Caki2 (cell line): ENCODE measurements around the gene GAS7. TPM values are rescaled to one million over a fixed set of nuclear protein-coding genes. Genes with fewer than 3 reads are reported as not detected.
"Not testable (repeated sequence)": the region's sequence is repeated elsewhere in the genome, so short reads cannot be mapped to it uniquely, and the experiment has no call there.

Experiments
- DNase-seq: peaks from one replicate; pipeline ENCODE4 v3.0.0-alpha.2; 2015; ENCODE audit warnings: low read depth
- in situ Hi-C: cut with HindIII; loops from 2 replicates; pipeline ENCODE4 v1.10.0; 2016; ENCODE audit warnings: low sequenced_read_pairs, low pct_unique_long_range_greater_than_20kb, mixed read lengths
- total RNA-seq: library from RNA; depleted of rRNA; stranded (reverse); fragments of >200 nt; shearing (Covaris generic); gene quantifications from 2 replicates; pipeline ENCODE4 v1.2.3, GENCODE V29; 2014; ENCODE audit warnings: low replicate concordance

Gene GAS7
- total RNA-seq, 1 experiment from 2014 or later, result not detected

DNA sequence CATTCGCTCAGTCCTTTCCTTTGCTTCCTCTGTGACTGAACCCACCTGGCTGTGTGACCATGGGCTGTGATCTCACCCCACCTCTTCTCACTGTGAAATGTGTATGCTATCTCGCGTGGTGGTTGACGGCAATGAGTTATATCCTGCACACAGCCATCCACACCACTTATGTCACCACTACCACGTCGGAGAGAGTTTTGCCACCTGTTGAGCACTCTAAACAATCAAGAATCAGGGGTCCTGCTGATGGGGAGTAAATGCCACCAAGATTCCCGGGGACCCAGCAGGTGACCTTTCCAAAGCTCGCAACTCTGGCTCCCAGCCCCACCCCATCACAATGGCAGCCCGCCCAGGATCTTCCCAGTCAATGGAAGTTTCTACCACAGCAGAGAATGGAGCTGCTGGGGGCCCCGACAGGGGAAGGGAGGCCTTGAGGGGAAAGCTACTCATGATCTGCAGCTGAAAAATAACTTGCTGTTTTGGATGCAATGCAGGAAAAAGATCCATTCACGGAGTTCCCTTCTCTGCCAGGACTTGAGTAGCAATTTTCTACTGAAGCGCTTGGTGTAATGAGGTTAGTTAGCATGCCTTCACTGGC lies 267.2 kb downstream of the GAS7 start:
- DNase-seq, result no peak
- in situ Hi-C loops, result no loop called here

DNA sequence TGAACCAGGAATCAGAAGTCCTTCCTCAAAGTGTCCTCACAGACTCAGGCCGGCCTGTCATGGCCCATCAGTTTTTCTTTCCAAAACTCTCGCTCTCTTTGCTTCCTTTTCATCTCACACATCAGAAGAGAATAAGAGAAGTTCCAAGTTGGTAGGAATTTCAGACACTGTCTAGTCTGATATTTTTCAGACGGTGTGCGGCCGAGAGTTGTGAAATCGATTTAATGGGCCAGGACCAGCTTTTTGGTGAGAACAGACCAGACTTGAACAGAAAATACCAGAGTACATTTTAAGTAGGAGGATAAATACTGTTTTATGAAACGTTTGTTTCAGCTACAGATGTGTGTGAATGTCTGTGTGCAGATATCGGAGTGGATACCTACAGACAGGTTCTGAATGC lies 268.5 kb downstream of the GAS7 start:
- in situ Hi-C loops, result no loop called here
- no peak for DNase-seq

DNA sequence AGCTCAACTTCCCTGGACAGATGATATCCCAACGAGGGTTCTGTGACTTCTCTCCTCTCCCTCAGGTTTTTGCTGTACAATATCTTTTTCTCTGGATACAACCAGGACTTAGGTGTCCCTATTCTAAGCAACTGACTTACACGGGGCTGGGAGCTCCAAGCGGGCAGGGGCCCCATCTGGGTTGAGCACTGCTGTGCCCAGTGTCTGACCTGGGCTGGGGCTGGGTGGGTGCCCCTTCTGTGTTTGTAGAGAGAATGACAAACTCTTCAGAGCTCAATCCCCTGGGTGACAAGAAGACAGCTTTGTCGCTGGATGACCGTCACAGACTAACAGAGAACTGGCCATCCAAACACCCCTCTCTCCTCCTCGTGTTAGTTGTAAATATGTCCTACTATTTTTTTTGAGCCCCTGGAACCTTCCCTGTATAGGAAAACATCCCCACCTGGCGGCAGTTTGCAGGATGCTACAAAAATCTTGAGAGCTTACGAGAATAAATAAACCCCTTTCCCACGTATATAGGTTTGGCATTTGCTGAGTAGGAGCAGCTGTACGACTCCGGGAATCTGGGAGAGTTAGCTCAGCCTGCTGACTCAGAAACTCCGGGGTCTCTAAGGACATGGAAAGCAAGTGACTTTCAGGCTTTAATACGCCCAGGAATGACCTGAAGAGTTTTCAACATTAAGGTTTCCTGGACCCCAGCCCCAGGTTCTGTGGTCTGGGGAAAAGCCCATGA lies 269.6 kb downstream of the GAS7 start:
- in situ Hi-C loops, result no loop called here
- DNase-seq, result peak; percentile 46

DNA sequence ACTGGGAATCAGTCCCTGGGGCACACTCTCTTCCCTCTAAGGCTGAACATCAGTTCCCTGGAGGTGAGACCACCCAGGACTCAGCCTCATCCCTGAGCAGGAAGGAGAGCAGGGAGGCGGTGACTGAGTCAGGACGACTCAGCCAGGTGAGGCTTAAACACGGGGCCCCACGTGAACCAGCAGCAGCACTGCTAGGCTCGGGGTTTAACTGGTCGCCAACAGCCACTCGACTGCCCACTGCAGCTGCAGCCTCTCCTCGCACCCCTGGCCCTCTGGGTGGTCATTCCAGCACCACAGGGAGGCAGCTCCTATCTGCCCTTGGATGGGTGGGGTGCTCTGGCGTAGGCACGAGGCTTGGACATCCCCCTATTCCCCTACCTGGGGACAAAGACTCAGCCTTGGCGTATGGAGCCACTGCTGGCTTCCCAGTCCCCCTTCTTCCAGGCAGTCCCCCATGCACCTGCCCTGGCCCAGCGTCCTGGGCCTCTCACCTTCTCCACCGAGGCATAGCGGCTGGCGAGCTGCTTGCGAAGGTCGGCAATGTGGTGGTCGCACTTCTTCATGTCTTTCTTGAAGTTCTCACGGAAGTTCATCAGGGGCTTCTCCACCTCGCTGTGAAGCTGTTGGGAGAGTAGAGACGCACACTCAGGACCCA lies 272.1 kb downstream of the GAS7 start:
- in situ Hi-C loops, result no loop called here

DNA sequence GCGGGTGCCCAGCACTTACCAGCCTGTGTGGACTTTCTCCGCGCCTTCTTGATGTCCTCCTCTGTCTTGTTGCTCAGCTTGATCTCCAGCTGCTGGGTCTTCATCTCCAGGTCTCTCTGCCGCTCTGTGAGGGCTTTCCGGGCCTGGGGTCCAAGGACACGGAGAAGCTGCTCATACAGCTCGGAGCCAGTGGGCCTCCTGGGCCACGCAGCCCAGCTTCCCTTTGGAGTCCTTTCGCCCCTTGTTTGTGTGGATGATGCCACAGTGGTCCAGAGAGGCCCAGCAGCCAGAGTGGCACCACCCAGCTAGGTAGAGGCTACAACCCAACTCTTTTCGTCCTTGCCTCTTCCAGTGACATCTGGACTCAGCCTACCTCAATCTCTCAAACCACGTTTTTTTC lies 272.9 kb downstream of the GAS7 start:
- in situ Hi-C loops, result no loop called here
- DNase-seq, result no peak

More for the DNA sequence above, 272.1 kb downstream of the GAS7 start:
- no peak for DNase-seq

DNA sequence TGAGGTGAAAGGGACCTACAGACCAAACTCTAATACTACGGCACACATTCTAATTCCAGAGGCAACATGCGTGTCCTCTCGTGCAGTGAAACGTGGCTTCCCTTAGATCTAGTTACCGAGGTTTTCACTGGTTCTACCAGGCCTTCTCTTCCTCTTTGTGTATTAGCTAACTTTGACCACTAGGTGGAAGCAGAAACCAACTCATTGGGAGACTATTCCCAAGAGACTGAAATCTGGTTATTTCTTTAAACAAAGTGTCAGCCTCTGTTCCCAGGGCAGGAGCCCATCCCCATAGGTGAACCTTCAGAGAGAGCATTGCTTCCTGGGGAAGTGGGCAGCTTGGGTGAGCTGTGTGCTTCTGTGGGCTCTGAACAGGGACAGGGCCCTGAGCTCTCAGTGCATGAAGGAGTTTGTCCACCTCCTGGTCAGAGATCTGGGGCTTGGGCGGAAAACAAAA lies 273.6 kb downstream of the GAS7 start:
- peak; percentile 62 for DNase-seq
- in situ Hi-C loops, result no loop called here

DNA sequence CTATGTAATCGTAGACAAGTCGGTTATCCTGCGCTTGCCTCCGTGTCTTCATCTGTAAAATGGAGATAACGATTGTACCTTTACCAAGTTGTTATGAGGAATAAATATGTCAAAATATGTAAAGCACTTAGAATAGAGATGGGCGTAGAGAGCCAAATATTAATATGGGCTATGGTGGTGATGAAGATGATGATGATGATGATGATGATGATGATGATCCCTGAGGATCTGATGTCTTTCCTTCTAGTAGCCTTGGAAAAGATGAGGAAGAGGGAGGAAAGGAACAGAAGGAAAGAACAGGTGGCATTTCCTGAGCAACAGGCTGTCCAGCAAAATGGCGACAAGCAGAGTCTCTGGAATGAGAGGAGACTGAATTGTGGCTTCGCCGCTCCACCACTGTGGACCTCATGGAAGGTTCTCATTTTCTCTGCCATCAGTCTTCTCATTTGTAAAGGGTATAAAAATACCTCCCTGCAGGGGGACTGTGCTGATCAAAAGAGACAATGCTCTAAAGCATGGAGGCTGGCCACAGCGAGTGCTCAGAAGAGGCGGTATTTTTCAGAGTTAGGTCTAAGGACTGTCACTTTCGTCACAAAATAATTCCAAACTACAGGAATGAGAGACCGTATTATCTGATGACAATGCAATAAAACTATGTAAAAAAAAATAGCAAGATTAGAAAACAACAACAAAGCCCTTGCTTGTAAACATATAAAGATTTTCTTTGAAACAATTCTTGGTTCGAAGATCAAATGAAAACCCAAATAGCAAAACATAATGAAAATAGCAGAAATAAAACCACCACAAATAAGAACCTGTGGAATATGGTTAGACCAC lies 276.2 kb downstream of the GAS7 start:
- in situ Hi-C loops, result no loop called here

DNA sequence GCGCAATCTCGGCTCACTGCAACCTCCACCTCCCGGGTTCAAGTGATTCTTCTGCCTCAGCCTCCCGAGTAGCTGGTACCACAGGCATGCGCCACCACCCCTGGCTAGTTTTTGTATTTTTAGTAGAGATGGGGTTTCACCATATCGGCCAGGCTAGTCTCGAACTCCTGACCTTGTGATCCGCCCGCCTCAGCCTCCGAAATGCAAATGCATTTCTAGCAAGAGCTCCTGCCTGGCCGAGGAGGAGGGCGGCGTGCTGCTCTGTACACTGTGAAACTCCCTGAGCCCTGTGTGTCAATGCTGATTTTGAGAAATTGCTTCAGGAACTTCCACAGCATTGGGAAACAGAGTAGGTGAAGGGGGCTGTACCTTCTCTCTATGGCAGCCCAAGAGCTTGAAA lies 277.2 kb downstream of the GAS7 start:
- in situ Hi-C loops, DNase-seq: not testable (repeated sequence)

More for the DNA sequence above, 276.2 kb downstream of the GAS7 start:
- DNase-seq, result no peak

DNA sequence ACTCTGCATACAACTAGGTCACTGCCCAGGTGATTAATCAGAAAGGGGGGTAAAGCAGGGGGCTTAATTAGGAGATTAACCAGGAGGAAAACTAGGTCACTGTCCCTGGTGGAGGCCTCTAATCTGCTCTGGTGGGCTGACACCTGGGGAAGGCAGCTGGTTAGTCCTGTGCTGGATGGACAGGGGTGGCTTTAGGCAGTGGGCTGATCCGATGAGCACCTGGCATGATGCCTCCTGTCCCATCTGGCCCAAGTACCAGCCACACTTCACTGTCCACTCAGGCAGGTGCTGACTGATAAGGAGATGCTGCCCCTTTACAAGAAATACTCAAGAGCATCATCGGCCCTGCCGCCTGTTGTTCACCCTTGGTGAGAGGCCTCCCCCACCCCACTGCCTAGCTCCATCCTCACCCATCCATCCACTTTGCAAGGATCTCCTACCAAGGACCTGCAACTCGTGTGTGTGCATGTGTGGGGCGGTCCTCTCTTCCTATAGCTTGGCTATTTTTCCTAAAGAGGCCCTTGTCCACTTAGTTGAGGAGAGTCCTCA lies 279.5 kb downstream of the GAS7 start:
- no peak for DNase-seq
- in situ Hi-C loops, result no loop called here

DNA sequence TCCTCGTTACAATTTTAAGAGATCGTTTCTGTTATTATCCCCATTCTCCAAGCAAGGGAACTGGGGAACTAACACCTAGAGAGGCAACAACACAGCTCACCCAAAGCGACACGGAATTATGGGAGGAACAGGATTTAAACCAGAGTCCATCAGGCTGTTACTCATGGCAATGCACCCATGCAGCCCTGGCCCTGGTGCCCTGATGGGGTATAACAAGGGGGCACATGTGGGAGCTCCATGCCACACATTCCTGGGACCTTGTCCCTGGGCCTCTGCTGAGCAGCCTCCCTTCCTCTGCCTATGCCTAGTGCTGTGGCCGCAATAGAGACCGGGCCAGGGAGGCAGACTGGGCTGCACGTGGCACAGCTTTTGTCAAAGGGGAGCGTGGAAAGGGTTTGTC lies 280.1 kb downstream of the GAS7 start:
- no peak for DNase-seq
- in situ Hi-C loops, result no loop called here

DNA sequence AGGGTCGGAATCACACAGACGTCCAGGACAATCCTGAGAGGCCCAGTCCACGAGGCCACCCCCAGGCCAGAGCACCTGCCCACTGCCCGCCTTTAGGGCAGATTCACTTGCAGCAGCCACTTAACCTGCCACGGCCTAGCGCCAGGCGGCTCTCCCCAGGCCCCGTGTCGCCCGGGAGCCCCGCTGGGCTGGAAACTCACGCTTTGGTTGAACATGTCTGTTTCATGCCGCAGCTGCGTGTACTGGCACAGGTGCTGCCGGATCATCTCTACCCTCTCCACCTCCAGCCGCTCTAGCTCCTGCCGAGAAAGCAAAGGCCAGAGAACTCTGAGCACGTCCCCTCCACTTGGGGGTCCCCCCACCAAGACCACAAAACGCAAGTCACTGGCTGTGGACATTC lies 280.6 kb downstream of the GAS7 start:
- in situ Hi-C loops, result no loop called here
- DNase-seq, result no peak

DNA sequence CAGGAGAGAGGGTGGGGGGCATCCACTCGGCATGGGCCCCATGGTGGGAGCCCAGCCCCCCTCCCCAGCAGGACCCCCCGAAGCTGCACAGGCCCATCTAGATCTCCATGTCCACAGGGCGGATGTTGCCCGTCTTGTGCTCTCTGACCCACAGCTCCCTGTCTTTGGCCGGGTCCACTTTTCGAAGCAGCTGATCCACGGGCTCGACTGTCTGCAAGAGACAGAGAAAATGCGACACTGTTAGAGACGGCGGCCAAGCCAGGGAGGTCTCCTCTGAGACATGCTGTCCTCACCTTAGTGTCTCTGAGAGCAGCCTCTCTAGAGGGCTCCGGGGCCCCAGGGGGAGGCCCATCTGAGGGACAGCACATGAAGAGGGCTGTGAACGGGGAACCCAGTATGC lies 281.3 kb downstream of the GAS7 start:
- no peak for DNase-seq
- in situ Hi-C loops, result no loop called here

DNA sequence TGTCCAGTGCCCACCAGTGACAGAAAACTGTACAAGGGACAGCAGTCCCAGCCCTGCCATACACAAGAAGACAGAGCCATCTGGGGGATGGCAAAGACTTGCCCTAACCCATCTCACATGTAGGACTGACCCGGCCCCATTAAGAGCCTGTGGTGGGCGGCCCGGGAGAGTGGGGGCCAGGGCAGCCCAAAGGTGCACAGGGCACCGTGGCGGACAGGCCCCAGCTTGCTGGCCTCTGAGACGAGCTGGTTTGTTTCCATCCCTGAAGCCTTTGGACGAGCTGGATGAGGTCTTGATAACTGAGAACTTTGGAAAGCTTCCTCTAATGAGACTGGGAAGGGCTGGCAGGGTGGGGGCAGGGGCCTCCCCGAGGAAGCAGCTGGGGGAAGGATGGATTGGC lies 282.3 kb downstream of the GAS7 start:
- in situ Hi-C loops, result no loop called here
- no peak for DNase-seq

DNA sequence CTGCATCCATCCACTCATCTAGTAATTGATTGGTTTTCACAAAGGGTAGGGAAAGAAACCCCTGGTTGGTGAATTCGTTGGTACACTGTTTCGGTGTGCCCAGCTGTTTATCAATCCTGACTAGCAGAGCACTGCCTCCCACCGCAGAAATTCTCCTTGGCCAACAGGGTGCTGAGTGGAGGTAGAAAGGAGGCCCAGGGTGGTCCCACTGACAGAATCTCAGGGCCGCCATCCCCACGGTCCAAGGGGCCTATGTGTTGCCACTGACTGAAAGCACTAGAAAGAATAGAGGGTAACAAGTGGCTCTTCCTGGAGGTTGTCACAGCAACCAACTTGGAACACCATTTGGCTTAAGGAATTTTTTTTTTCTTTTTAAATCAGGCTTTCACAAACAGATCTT lies 284.9 kb downstream of the GAS7 start:
- in situ Hi-C loops, result no loop called here
- no peak for DNase-seq

DNA sequence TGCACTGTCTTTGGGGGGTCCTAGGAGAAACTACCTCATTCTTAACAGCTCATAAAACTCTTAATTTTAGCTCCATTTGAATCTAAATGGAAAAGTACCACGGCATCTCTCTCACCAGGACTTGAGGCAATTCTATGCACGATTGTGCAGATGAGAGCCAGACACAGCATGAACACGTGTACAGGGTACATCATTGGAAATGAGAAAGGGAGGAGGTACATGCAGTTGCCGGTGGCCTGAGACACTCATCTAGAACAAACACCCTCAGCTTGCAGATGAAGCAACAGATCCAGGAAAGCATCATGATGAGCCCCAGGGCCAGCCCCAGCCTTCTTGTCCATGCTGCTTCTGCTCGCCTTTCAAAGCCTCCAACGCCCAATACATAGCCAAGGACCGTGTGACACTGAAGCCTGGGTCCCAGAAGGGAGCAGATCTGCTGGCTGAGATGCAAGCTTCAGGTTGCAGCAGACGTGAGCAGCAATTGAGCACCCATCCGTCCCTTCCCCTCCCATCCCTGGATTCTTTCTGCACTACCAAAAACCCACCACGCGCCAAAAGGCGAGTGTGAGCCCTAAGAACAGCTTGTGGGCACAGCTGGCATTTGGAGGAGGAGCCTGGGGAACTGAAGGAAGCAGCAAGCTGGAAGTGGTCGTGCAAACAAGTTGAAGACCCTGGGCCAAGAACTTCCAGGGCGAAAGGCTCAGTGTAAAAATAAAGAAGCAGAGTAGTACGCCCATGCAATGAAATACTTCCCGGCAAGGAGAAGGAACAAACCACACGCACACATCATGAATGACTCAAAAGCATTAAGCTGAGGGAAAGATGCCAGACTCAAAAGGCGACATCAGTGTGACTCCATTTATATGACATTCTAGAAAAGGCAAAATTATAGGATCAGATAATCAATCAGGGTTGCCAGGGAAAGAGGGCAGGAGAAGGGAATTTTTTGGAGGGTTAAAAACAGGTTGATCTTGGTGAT lies 286.0 kb downstream of the GAS7 start:
- no peak for DNase-seq
- in situ Hi-C loops, result no loop called here

DNA sequence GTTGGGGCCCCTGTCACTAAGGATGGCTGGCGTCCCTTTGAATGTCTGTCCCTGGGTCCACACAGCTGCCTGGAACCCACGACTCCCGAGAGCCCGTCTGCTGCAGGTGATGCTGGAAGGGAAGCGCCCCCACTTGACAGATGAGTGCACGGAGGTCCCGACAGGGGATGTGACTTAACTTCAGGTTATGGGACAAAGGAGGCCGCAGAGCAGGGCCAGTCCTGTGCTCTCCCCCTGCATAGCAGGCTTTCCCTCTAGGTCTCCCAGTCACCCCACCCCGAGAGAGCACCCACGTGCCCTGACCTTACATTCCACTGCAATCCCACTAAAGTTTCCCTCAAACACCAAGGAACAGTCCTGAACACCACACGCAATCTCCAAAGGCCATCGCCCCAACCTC lies 287.3 kb downstream of the GAS7 start:
- DNase-seq, result no peak
- in situ Hi-C loops, result no loop called here

DNA sequence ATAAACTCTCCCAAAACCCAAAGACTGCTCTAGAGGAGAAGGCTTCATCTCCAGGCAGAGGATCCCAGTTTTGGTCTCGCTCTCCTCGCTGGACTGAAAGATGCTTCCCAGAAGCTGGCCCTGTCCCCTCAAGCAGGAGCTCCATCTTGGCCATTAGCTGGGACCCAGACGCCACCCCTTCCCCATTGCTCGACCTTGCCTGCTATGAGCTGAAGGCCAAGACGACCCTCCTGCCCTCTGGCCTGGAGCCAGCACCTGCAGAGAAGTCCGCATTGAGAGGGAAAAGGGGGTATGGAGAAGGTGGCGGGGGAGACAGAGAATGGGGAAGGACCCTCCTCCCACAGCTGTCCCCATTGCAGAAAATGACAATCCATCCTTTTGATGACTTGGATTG lies 289.8 kb downstream of the GAS7 start:
- no peak for DNase-seq
- in situ Hi-C loops, result no loop called here
